ENCODE results near the gene STMN1. TPM values are rescaled to one million over a fixed set of nuclear protein-coding genes. Genes with fewer than 3 reads are reported as not detected.

STMN1 gene
- total and polyA plus RNA-seq, 10 of the 15 experiments (the other 5 are each of a cell fraction or from before 2014, with no cell fraction given), result 220 to 1,272 (median 603) TPM

GRCh38 chr1:25858906-25859789 lies 47.1 kb downstream of the STMN1 start, which contains the start of gene AUNIP (continued):
- TF ChIP-seq REST (IDR thresholded peaks at IDR 0.05; ENCODE audit: low read depth, low read length), result 0 out of 2 replicates have a peak, but pooled peaks have one; percentile 24
- no peak for TF ChIP-seq ZBED1 (IDR thresholded peaks at IDR 0.05; ENCODE audit: borderline replicate concordance)
- TF ChIP-seq BACH1 (IDR thresholded peaks at IDR 0.05; ENCODE audit: borderline replicate concordance), result peak; percentile 92
- 0 out of 2 replicates have a peak, but pooled peaks have one; percentile 4 for TF ChIP-seq MEF2A (IDR thresholded peaks at IDR 0.05; ENCODE audit: insufficient read depth, low read depth, low read length)
- TF ChIP-seq KLF5 (IDR thresholded peaks at IDR 0.05; ENCODE audit: partially characterized antibody), result peak; percentile 77
- peak; percentile 26; the same call in 1 of the 2 replicates for TF ChIP-seq JUND (IDR thresholded peaks at IDR 0.05; ENCODE audit: low read depth, low read length)
- peak; percentile 90 for TF ChIP-seq POLR2AphosphoS5 (IDR thresholded peaks at IDR 0.05; ENCODE audit: low read length)
- TF ChIP-seq HDGF (IDR thresholded peaks at IDR 0.05), result peak; percentile 95; the same call in 1 of the 2 replicates
- no peak for TF ChIP-seq NR2C2 (IDR thresholded peaks at IDR 0.05; ENCODE audit: borderline replicate concordance, control insufficient read depth, insufficient read length, low read depth)
- no peak for TF ChIP-seq ZBTB40 (IDR thresholded peaks at IDR 0.05; ENCODE audit: borderline replicate concordance)
- peak; percentile 99 for TF ChIP-seq NKRF (conservative IDR thresholded peaks at IDR 0.05)
- no peak for TF ChIP-seq ZZZ3 (IDR thresholded peaks at IDR 0.05; ENCODE audit: control insufficient read depth, insufficient read length, low read depth)
- TF ChIP-seq PML (IDR thresholded peaks at IDR 0.05; ENCODE audit: low read length), result peak; percentile 95; the same call in 1 of the 2 replicates
- peak; percentile 68 for TF ChIP-seq SP1 (IDR thresholded peaks at IDR 0.05; ENCODE audit: low read depth, low read length)
- peak; percentile 14; the same call in 1 of the 2 replicates for TF ChIP-seq HCFC1 (IDR thresholded peaks at IDR 0.05; ENCODE audit: low read length)
- TF ChIP-seq POLR2AphosphoS2 (IDR thresholded peaks at IDR 0.05; ENCODE audit: low read depth, low read length), result peak; percentile 78
- peak; percentile 41 to 63; a peak in 3 of 4 replicates for TF ChIP-seq BHLHE40 (IDR thresholded peaks at IDR 0.05; ENCODE audit: borderline replicate concordance in 1 of 2, low read depth in 2 of 2, low read length in 1 of 2)
- peak; percentile 39 for TF ChIP-seq RELA (IDR thresholded peaks at IDR 0.05; ENCODE audit: borderline replicate concordance, partially characterized antibody)
- TF ChIP-seq TCF3 (IDR thresholded peaks at IDR 0.05; ENCODE audit: borderline replicate concordance, insufficient read depth, low read depth, low read length), result peak; percentile 50; the same call in 1 of the 2 replicates
- TF ChIP-seq POLR2A (IDR thresholded peaks at IDR 0.05; ENCODE audit: low read depth, low read length), result peak; percentile 85
